ENCODE data around the gene PNP.

Gene PNP

GRCh38 chr14:20516921-20517320 lies 47.7 kb downstream of the PNP start:
- TF ChIP-seq, protein P1, sequence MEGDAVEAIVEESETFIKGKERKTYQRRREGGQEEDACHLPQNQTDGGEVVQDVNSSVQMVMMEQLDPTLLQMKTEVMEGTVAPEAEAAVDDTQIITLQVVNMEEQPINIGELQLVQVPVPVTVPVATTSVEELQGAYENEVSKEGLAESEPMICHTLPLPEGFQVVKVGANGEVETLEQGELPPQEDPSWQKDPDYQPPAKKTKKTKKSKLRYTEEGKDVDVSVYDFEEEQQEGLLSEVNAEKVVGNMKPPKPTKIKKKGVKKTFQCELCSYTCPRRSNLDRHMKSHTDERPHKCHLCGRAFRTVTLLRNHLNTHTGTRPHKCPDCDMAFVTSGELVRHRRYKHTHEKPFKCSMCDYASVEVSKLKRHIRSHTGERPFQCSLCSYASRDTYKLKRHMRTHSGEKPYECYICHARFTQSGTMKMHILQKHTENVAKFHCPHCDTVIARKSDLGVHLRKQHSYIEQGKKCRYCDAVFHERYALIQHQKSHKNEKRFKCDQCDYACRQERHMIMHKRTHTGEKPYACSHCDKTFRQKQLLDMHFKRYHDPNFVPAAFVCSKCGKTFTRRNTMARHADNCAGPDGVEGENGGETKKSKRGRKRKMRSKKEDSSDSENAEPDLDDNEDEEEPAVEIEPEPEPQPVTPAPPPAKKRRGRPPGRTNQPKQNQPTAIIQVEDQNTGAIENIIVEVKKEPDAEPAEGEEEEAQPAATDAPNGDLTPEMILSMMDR (conservative IDR thresholded peaks at IDR 0.05; ENCODE audit: low read depth, low read length): no peak
- H3K4me3 ChIP-seq (ENCODE audit: low read depth, low read length): no peak overlapping the region
- DNase-seq (ENCODE audit: low read depth): peak; percentile 67

GRCh38 chr14:20522332-20522731 lies 53.1 kb downstream of the PNP start:
- no peak overlapping the region for H3K4me3 ChIP-seq (ENCODE audit: low read depth, low read length)
- TF ChIP-seq, protein P1 (conservative IDR thresholded peaks at IDR 0.05; ENCODE audit: low read depth, low read length): no peak
- no peak for DNase-seq (ENCODE audit: low read depth)

GRCh38 chr14:20524027-20524426 lies 54.8 kb downstream of the PNP start:
- DNase-seq (ENCODE audit: low read depth): no peak
- TF ChIP-seq, protein P1 (conservative IDR thresholded peaks at IDR 0.05; ENCODE audit: low read depth, low read length): no peak
- H3K4me3 ChIP-seq (ENCODE audit: low read depth, low read length): no peak overlapping the region
